HepG2 (cell line): ENCODE measurements around the gene NPPA. TPM values are rescaled to one million over a fixed set of nuclear protein-coding genes. Genes with fewer than 3 reads are reported as not detected.

Experiments
- ATAC-seq: fragments of 200-7000 bp; cut with Tn5 transposase; 3 replicates; pipeline ENCODE4 v1.9.1; 2020; ENCODE audit warnings: mild to moderate bottlenecking, moderate library complexity
- BruUV-seq: library from RNA; stranded (reverse); fragments of 400-500 nt; replicated peaks from 2 replicates; lab custom pipeline; 2021; lab: Mats Ljungman, UMichigan
- CTCF ChIA-PET: fragments of 300-600 bp; formaldehyde crosslinking; extraction: SDS; loops from one replicate; lab custom pipeline; 2021; ENCODE audit warnings: low total read pairs, inconsistent platforms, low intra/inter-chr PET ratio; lab: Yijun Ruan, JAX
- POLR2A ChIA-PET: fragments of 350-600 bp; sonication (Branson Sonifier 250); formaldehyde crosslinking; loops from one replicate; lab custom pipeline; 2020; ENCODE audit warnings: antibody characterized with exemption, inconsistent platforms; lab: Yijun Ruan, JAX
- DNase-seq: peaks from one replicate; pipeline ENCODE4 v3.0.0-alpha.2; 2015; ENCODE audit warnings: low spot score
- FAIRE-seq: peaks from 3 replicates; lab custom pipeline; 2011; peaks lifted over from hg19 to GRCh38; lab: Jason Lieb, UNC
- H2AFZ ChIP-seq: one replicate; pipeline ENCODE4 v1.6.1; 2011; ENCODE audit warnings: low read length, inconsistent platforms
- H3K27ac ChIP-seq: fragments of 300-600 bp; 3 replicates; pipeline ENCODE4 v1.8.0; 2011; ENCODE audit warnings: mixed run types, mild to moderate bottlenecking, mixed read lengths, low read length, inconsistent platforms; ENCODE audit not compliant: insufficient read depth; ENCODE audit errors: extremely low read length
- H3K27me3 ChIP-seq, 2 experiments: fragments of 200-600 bp in 1 of 2; 2 replicates in 1 of 2; 3 replicates in 1 of 2; pipeline versions ENCODE4 v1.6.0 to v1.8.0; 2011; ENCODE audit warnings: low read length in 2 of 2, mild to moderate bottlenecking in 2 of 2, moderate library complexity in 2 of 2, inconsistent platforms in 1 of 2; ENCODE audit not compliant: insufficient read depth in 2 of 2, control insufficient read depth in 1 of 2
- H3K36me3 ChIP-seq, 2 experiments: fragments of 200-600 bp in 1 of 2; replicated peaks in 1 of 2; 2 replicates in 1 of 2; 3 replicates in 1 of 2; pipeline versions ENCODE4 v1.5.1 to v1.8.0; 2011; ENCODE audit warnings: low read length in 2 of 2, inconsistent platforms in 1 of 2; ENCODE audit not compliant: insufficient read depth in 2 of 2, control insufficient read depth in 1 of 2
- H3K4me1 ChIP-seq: 2 replicates; pipeline ENCODE4 v1.5.1; 2012; ENCODE audit warnings: low read length, inconsistent platforms; ENCODE audit not compliant: insufficient read depth
- H3K4me2 ChIP-seq: 2 replicates; pipeline ENCODE4 v1.6.0; 2011; ENCODE audit warnings: low read depth, low read length, inconsistent platforms
- H3K4me3 ChIP-seq, 3 experiments: fragments of 200-600 bp in 1 of 3; sonication (generic), shearing (Covaris generic) in 1 of 3; replicated peaks in 1 of 3; 2 replicates each; pipeline ENCODE4 v1.5.1; 2011 to 2016; ENCODE audit warnings: low read length in 3 of 3, inconsistent platforms in 2 of 3, low read depth in 2 of 3, mild to moderate bottlenecking in 2 of 3, control low read depth in 1 of 3, mixed read lengths in 1 of 3; ENCODE audit not compliant: insufficient read depth in 1 of 3
- H3K79me2 ChIP-seq: one replicate; pipeline ENCODE4 v1.6.1; 2011; ENCODE audit warnings: low read length, inconsistent platforms; ENCODE audit not compliant: insufficient read depth
- H3K9ac ChIP-seq: 2 replicates; pipeline ENCODE4 v1.6.0; 2011; ENCODE audit warnings: mild to moderate bottlenecking, low read depth, low read length, inconsistent platforms; ENCODE audit not compliant: insufficient read depth
- H3K9me3 ChIP-seq: 2 replicates; pipeline ENCODE4 v1.5.1; 2012; ENCODE audit warnings: mild to moderate bottlenecking, low read length
- H4K20me1 ChIP-seq: 2 replicates; pipeline ENCODE4 v1.6.0; 2011; ENCODE audit warnings: inconsistent platforms, mild to moderate bottlenecking, low read length, moderate library complexity; ENCODE audit not compliant: insufficient read depth
- ETV6 ChIP-seq: sonication (generic); formaldehyde crosslinking; conservative IDR thresholded peaks from 2 replicates; pipeline ENCODE4 v1.4.0; 2020; ENCODE audit warnings: missing genetic modification reagents
- GFI1 ChIP-seq: sonication (generic); formaldehyde crosslinking; IDR thresholded peaks from 2 replicates; pipeline ENCODE4 v1.5.0; 2020; ENCODE audit warnings: missing genetic modification reagents, mild to moderate bottlenecking, borderline replicate concordance
- MAFK ChIP-seq, 2 experiments: IDR thresholded peaks in 1 of 2; conservative IDR thresholded peaks in 1 of 2; 2 replicates each; pipeline ENCODE4 v1.6.1; 2011; ENCODE audit warnings: improper control_type of control experiment in 2 of 2, low read length in 2 of 2
- MZF1 ChIP-seq: sonication (generic); formaldehyde crosslinking; IDR thresholded peaks from 2 replicates; pipeline ENCODE4 v1.8.1; 2023; ENCODE audit warnings: mild to moderate bottlenecking, missing genetic modification reagents, borderline replicate concordance
- TOPORS ChIP-seq: sonication (generic); formaldehyde crosslinking; IDR thresholded peaks from 2 replicates; pipeline ENCODE4 v1.8.0; 2023; ENCODE audit warnings: mild to moderate bottlenecking, missing genetic modification reagents
- ZBTB20 ChIP-seq: sonication (generic); formaldehyde crosslinking; IDR thresholded peaks from 2 replicates; pipeline ENCODE4 v1.8.1; 2023; ENCODE audit warnings: missing genetic modification reagents, low read depth, mild to moderate bottlenecking, borderline replicate concordance
- ZC3H13 ChIP-seq: sonication (generic); formaldehyde crosslinking; IDR thresholded peaks from 2 replicates; pipeline ENCODE4 v1.8.1; 2023; ENCODE audit warnings: mild to moderate bottlenecking, missing genetic modification reagents, moderate library complexity
- ZNF446 ChIP-seq: sonication (generic); formaldehyde crosslinking; IDR thresholded peaks from 2 replicates; pipeline ENCODE4 v1.5.0; 2020; ENCODE audit warnings: mild to moderate bottlenecking, missing genetic modification reagents
- ZNF614 ChIP-seq: IDR thresholded peaks from 2 replicates; pipeline ENCODE4 v1.6.1; 2018; ENCODE audit warnings: missing biosample characterization, missing genetic modification reagents, inconsistent platforms, borderline replicate concordance
- ZNF746 ChIP-seq: sonication (generic); formaldehyde crosslinking; IDR thresholded peaks from 2 replicates; pipeline ENCODE4 v1.8.0; 2022; ENCODE audit warnings: mild to moderate bottlenecking, missing genetic modification reagents
- ZUFSP ChIP-seq: sonication (generic); formaldehyde crosslinking; IDR thresholded peaks from 2 replicates; pipeline ENCODE4 v1.9.0; 2021; ENCODE audit warnings: missing genetic modification reagents, mild to moderate bottlenecking, borderline replicate concordance
- WGBS: methylation state at CpG from one replicate; pipeline ENCODE4 v1.1.6; 2017; ENCODE audit warnings: low lambda C conversion rate; 5-methylcytosine and 5-hydroxymethylcytosine counted together
- in situ Hi-C: cut with HindIII; loops from 2 replicates; pipeline ENCODE4 v1.10.0; 2017; ENCODE audit warnings: low pct_unique_long_range_greater_than_20kb; ENCODE audit not compliant: extremely low pct_ligation_motif_present
- intact Hi-C: fragments of 100-400 bp; cut with micrococcal nuclease; formaldehyde crosslinking; loops from one replicate; pipeline ENCODE4 v1.10.0; 2022; ENCODE audit not compliant: unreplicated experiment
- polyA plus RNA-seq, 8 experiments: library from polyadenylated mRNA; depleted of rRNA in 3 of 8; stranded (reverse) in 7 of 8; unstranded in 1 of 8; fragments of >200 nt; fragmentation: Illumina TruSeq in 4 of 8; extraction: Trizol in 4 of 8; gene quantifications; 2 replicates each; pipeline versions ENCODE4 v1.2.1 to v1.2.3, GENCODE V29; 2011 to 2016; ENCODE audit warnings: low read depth in 4 of 8, missing spikeins in 1 of 8, mixed read lengths in 1 of 8; ENCODE audit not compliant: insufficient read depth in 1 of 8
- total RNA-seq, 5 experiments: library from RNA; depleted of rRNA; stranded (reverse); fragments of >200 nt; fragmentation: Illumina TruSeq; extraction: Trizol; gene quantifications; 2 replicates each; pipeline ENCODE4 v1.2.3, GENCODE V29; 2016; ENCODE audit warnings: low read depth in 1 of 5
- TF ChIP-seq, protein P1 (sequence below): sonication (generic); formaldehyde crosslinking; IDR thresholded peaks from 2 replicates; pipeline ENCODE4 v1.4.0; 2020; ENCODE audit warnings: missing genetic modification reagents

Gene NPPA
- total and polyA plus RNA-seq, 2 of the 13 experiments (the other 11 are each of a cell fraction or from before 2014, with no cell fraction given) = not detected

- H3K36me3 ChIP-seq = no peaks in the 10 kb centered on the region
- intact Hi-C loops (no loop called here), in situ Hi-C loops (no loop called here)
- BruUV-seq = no TSS peak
- H3K4me3 ChIP-seq = no peak overlapping the region
- no peaks in the 10 kb centered on the region for H3K79me2 ChIP-seq
- DNase-seq = no peak
- no peaks in the 10 kb centered on the region for H4K20me1 ChIP-seq
- CTCF ChIA-PET = no interaction called here
- FAIRE-seq = no peak
- WGBS = 63% methylated on average over 2 of the region's 6 CpGs
- H3K9ac ChIP-seq = no peak overlapping the region
- no peak overlapping the region for H3K4me2 ChIP-seq
- H3K27ac ChIP-seq = no peak overlapping the region
- TF ChIP-seq MZF1 (CRISPR knock-in tag) = no peak
- TF ChIP-seq ZUFSP (CRISPR knock-in tag) = no peak
- no peak for TF ChIP-seq ZNF446 (CRISPR knock-in tag)
- TF ChIP-seq ETV6 (CRISPR knock-in tag) = no peak
- no peak for ATAC-seq
- H3K4me1 ChIP-seq = peaks cover 39% of the 10 kb centered on the region
- H2AFZ ChIP-seq = no peak overlapping the region
- peaks cover 2 to 33% of the 10 kb centered on the region in 2 experiments for H3K27me3 ChIP-seq
- POLR2A ChIA-PET = interaction anchor here (2.5 kb wide), 1 partner anchor 33 kb away, joined by 6 read pairs; no protein-coding TSS in a partner anchor
- H3K9me3 ChIP-seq = no peaks in the 10 kb centered on the region
Measured at GRCh38 chr1:11874624-11875023, 27.0 kb upstream of the NPPA start.

- Histone ChIP-seq H3K9ac (no peak overlapping the region), H3K27ac (no peak overlapping the region), H3K4me3 (no peak overlapping the region), H3K9me3 (no peaks in the 10 kb centered on the region), H2AFZ (no peak overlapping the region), H3K79me2 (no peaks in the 10 kb centered on the region), H3K27me3 (peaks cover 2 to 31% of the 10 kb centered on the region in 2 experiments), H3K36me3 (no peaks in the 10 kb centered on the region), H4K20me1 (no peaks in the 10 kb centered on the region), H3K4me2 (no peak overlapping the region; the same call in 1 of the 2 replicates), H3K4me1 (peaks cover 35% of the 10 kb centered on the region)
- FAIRE-seq = no peak
- ChIA-PET CTCF (no interaction called here), POLR2A (interaction anchor here (2.5 kb wide), 1 partner anchor 34 kb away, joined by 6 read pairs; no protein-coding TSS in a partner anchor)
- in situ Hi-C loops (no loop called here), intact Hi-C loops (no loop called here)
- no peak for ATAC-seq
- TF ChIP-seq ZNF614 (CRISPR knock-in tag) (no peak), ZNF746 (CRISPR knock-in tag) (no peak), TOPORS (CRISPR knock-in tag) (no peak), ZC3H13 (CRISPR knock-in tag) (no peak), GFI1 (CRISPR knock-in tag) (no peak), MAFK (conservative IDR thresholded peaks at IDR 0.05 in 1 of 2, IDR thresholded peaks at IDR 0.05 in 1 of 2; ENCODE audit: low read length in 2 of 2) (no peak), ZBTB20 (CRISPR knock-in tag) (no peak)
- TF ChIP-seq, protein P1, sequence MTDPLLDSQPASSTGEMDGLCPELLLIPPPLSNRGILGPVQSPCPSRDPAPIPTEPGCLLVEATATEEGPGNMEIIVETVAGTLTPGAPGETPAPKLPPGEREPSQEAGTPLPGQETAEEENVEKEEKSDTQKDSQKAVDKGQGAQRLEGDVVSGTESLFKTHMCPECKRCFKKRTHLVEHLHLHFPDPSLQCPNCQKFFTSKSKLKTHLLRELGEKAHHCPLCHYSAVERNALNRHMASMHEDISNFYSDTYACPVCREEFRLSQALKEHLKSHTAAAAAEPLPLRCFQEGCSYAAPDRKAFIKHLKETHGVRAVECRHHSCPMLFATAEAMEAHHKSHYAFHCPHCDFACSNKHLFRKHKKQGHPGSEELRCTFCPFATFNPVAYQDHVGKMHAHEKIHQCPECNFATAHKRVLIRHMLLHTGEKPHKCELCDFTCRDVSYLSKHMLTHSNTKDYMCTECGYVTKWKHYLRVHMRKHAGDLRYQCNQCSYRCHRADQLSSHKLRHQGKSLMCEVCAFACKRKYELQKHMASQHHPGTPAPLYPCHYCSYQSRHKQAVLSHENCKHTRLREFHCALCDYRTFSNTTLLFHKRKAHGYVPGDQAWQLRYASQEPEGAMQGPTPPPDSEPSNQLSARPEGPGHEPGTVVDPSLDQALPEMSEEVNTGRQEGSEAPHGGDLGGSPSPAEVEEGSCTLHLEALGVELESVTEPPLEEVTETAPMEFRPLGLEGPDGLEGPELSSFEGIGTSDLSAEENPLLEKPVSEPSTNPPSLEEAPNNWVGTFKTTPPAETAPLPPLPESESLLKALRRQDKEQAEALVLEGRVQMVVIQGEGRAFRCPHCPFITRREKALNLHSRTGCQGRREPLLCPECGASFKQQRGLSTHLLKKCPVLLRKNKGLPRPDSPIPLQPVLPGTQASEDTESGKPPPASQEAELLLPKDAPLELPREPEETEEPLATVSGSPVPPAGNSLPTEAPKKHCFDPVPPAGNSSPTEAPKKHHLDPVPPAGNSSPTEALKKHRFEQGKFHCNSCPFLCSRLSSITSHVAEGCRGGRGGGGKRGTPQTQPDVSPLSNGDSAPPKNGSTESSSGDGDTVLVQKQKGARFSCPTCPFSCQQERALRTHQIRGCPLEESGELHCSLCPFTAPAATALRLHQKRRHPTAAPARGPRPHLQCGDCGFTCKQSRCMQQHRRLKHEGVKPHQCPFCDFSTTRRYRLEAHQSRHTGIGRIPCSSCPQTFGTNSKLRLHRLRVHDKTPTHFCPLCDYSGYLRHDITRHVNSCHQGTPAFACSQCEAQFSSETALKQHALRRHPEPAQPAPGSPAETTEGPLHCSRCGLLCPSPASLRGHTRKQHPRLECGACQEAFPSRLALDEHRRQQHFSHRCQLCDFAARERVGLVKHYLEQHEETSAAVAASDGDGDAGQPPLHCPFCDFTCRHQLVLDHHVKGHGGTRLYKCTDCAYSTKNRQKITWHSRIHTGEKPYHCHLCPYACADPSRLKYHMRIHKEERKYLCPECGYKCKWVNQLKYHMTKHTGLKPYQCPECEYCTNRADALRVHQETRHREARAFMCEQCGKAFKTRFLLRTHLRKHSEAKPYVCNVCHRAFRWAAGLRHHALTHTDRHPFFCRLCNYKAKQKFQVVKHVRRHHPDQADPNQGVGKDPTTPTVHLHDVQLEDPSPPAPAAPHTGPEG (CRISPR knock-in tag) = no peak
- WGBS = 39% methylated on average over 4 of the region's 10 CpGs
- DNase-seq = no peak
- BruUV-seq = no TSS peak
Measured at GRCh38 chr1:11874258-11874562, 26.6 kb upstream of the NPPA start.
